HepG2 (cell line): ENCODE data around the gene HSPA1A. TPM values are rescaled to one million over a fixed set of nuclear protein-coding genes. Genes with fewer than 3 reads are reported as not detected.

Source experiments
- ARNT ChIP-seq: fragments of 450-650 bp; IDR thresholded peaks from 2 replicates; pipeline ENCODE4 v1.6.1; 2017
- DMTF1 ChIP-seq: sonication (generic); formaldehyde crosslinking; IDR thresholded peaks from 2 replicates; pipeline ENCODE4 v1.4.0; 2020; ENCODE audit warnings: mild to moderate bottlenecking, missing genetic modification reagents
- FOXK1 ChIP-seq: sonication (generic); formaldehyde crosslinking; IDR thresholded peaks from 2 replicates; pipeline ENCODE4 v1.4.0; 2020; ENCODE audit warnings: low read depth, missing genetic modification reagents, borderline replicate concordance
- KDM5B ChIP-seq: sonication (generic); formaldehyde crosslinking; IDR thresholded peaks from 2 replicates; pipeline ENCODE4 v1.4.0; 2020; ENCODE audit warnings: missing genetic modification reagents, mild to moderate bottlenecking, borderline replicate concordance
- PBX2 ChIP-seq: IDR thresholded peaks from 2 replicates; pipeline ENCODE4 v1.6.1; 2016; ENCODE audit warnings: control low read depth
- PHB2 ChIP-seq: fragments of 450-650 bp; IDR thresholded peaks from 2 replicates; pipeline ENCODE4 v1.6.1; 2018; ENCODE audit not compliant: partially characterized antibody
- RCOR2 ChIP-seq: IDR thresholded peaks from 2 replicates; pipeline ENCODE4 v1.6.1; 2016; ENCODE audit warnings: missing biosample characterization, missing genetic modification reagents
- SNAI1 ChIP-seq: sonication (generic); formaldehyde crosslinking; IDR thresholded peaks from 2 replicates; pipeline ENCODE4 v1.5.0; 2020; ENCODE audit warnings: mild to moderate bottlenecking, missing genetic modification reagents, borderline replicate concordance
- TAF15 ChIP-seq: fragments of 200-400 bp; formaldehyde crosslinking; IDR thresholded peaks from one replicate; pipeline ENCODE4 v1.6.1; 2018; ENCODE audit warnings: mild to moderate bottlenecking, low read depth, low read length; ENCODE audit not compliant: poor library complexity, severe bottlenecking
- TERF1 ChIP-seq: sonication (generic); formaldehyde crosslinking; IDR thresholded peaks from 2 replicates; pipeline ENCODE4 v1.8.0; 2022; ENCODE audit warnings: mild to moderate bottlenecking, missing genetic modification reagents, moderate library complexity
- TFDP2 ChIP-seq: sonication (generic); formaldehyde crosslinking; IDR thresholded peaks from 2 replicates; pipeline ENCODE4 v1.4.0; 2020; ENCODE audit warnings: missing genetic modification reagents
- TRAFD1 ChIP-seq: sonication (generic); formaldehyde crosslinking; IDR thresholded peaks from 2 replicates; pipeline ENCODE4 v1.5.1; 2020; ENCODE audit warnings: missing genetic modification reagents, mild to moderate bottlenecking, borderline replicate concordance
- ZBTB38 ChIP-seq: sonication (generic); formaldehyde crosslinking; IDR thresholded peaks from 2 replicates; pipeline ENCODE4 v1.5.1; 2020; ENCODE audit warnings: mild to moderate bottlenecking, missing genetic modification reagents
- ZFP91 ChIP-seq: sonication (generic); formaldehyde crosslinking; IDR thresholded peaks from 2 replicates; pipeline ENCODE4 v1.9.0; 2022; ENCODE audit warnings: missing genetic modification reagents, mild to moderate bottlenecking, borderline replicate concordance
- ZNF337 ChIP-seq: sonication (generic); formaldehyde crosslinking; IDR thresholded peaks from 2 replicates; pipeline ENCODE4 v1.5.1; 2020; ENCODE audit warnings: missing genetic modification reagents, low read depth, mild to moderate bottlenecking, borderline replicate concordance
- ZNF513 ChIP-seq: sonication (generic); formaldehyde crosslinking; conservative IDR thresholded peaks from 2 replicates; pipeline ENCODE4 v1.5.0; 2020; ENCODE audit warnings: missing genetic modification reagents
- polyA plus RNA-seq, 8 experiments: library from polyadenylated mRNA; depleted of rRNA in 3 of 8; stranded (reverse) in 7 of 8; unstranded in 1 of 8; fragments of >200 nt; fragmentation: Illumina TruSeq in 4 of 8; extraction: Trizol in 4 of 8; gene quantifications; 2 replicates each; pipeline versions ENCODE4 v1.2.1 to v1.2.3, GENCODE V29; 2011 to 2016; ENCODE audit warnings: low read depth in 4 of 8, missing spikeins in 1 of 8, mixed read lengths in 1 of 8; ENCODE audit not compliant: insufficient read depth in 1 of 8
- total RNA-seq, 5 experiments: library from RNA; depleted of rRNA; stranded (reverse); fragments of >200 nt; fragmentation: Illumina TruSeq; extraction: Trizol; gene quantifications; 2 replicates each; pipeline ENCODE4 v1.2.3, GENCODE V29; 2016; ENCODE audit warnings: low read depth in 1 of 5

HSPA1A gene
- total and polyA plus RNA-seq, 2 of the 13 experiments (the other 11 are each of a cell fraction or from before 2014, with no cell fraction given) = 44.5 to 85.0 TPM

- TF ChIP-seq ARNT (no peak), KDM5B (CRISPR knock-in tag) (peak; percentile 58; the same call in 1 of the 2 replicates), ZFP91 (CRISPR knock-in tag) (peak; percentile 84), ZNF513 (CRISPR knock-in tag) (no peak), TRAFD1 (CRISPR knock-in tag) (no peak), PHB2 (no peak), TAF15 (peak; percentile 59), SNAI1 (CRISPR knock-in tag) (no peak), TERF1 (CRISPR knock-in tag) (no peak), ZBTB38 (CRISPR knock-in tag) (no peak), FOXK1 (CRISPR knock-in tag) (peak; percentile 41; the same call in 1 of the 2 replicates), PBX2 (CRISPR knock-in tag) (no peak), RCOR2 (CRISPR knock-in tag) (no peak), TFDP2 (peak; percentile 23; the same call in 1 of the 2 replicates), DMTF1 (CRISPR knock-in tag) (no peak), ZNF337 (no peak)
Observed at GRCh38 chr6:31776989-31777666, 38.2 kb upstream of the HSPA1A start, which contains the start of gene VWA7 (continued).
